Choroid plexus epithelial cell (primary cell): ENCODE results near the gene ZSCAN20.

Source experiments
- DNase-seq: peaks from one replicate; pipeline ENCODE4 v3.0.0-alpha.2; 2010; ENCODE audit warnings: low read depth
- H3K4me3 ChIP-seq: 2 replicates; pipeline ENCODE4 v1.5.1; 2011; ENCODE audit warnings: low read depth, mild to moderate bottlenecking, control low read depth, low read length, moderate library complexity
- TF ChIP-seq, protein P1 (sequence below): conservative IDR thresholded peaks from 2 replicates; pipeline ENCODE4 v1.5.1; 2011; ENCODE audit warnings: low read depth, mild to moderate bottlenecking, control low read depth, inconsistent platforms, low read length, moderate library complexity

ZSCAN20 gene

DNA sequence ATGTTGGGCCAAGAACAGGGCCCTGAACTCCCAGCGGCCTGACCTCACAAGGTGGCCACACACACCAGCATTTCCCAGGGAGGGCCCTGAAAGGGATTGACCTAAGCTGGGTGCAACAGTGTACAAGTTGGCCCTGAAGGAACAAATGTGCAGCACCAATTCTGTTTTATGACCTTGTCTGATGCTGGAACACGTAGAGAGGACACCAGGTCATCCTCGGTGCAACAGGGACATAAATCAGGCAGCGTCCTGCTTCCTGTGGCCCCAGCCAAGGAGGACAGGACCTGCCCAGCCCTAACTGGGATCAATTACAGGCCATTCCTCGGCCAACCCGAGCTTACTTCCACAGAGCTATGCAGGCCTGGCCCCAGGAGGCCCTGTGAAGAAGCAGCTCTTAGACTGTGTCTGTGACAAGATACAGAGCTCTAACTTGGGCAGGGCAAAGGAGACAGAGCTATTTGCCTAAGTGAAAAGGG is 28.7 kb upstream of the ZSCAN20 start:
- peak; percentile 39 for DNase-seq
- TF ChIP-seq, protein P1, sequence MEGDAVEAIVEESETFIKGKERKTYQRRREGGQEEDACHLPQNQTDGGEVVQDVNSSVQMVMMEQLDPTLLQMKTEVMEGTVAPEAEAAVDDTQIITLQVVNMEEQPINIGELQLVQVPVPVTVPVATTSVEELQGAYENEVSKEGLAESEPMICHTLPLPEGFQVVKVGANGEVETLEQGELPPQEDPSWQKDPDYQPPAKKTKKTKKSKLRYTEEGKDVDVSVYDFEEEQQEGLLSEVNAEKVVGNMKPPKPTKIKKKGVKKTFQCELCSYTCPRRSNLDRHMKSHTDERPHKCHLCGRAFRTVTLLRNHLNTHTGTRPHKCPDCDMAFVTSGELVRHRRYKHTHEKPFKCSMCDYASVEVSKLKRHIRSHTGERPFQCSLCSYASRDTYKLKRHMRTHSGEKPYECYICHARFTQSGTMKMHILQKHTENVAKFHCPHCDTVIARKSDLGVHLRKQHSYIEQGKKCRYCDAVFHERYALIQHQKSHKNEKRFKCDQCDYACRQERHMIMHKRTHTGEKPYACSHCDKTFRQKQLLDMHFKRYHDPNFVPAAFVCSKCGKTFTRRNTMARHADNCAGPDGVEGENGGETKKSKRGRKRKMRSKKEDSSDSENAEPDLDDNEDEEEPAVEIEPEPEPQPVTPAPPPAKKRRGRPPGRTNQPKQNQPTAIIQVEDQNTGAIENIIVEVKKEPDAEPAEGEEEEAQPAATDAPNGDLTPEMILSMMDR: no peak

DNA sequence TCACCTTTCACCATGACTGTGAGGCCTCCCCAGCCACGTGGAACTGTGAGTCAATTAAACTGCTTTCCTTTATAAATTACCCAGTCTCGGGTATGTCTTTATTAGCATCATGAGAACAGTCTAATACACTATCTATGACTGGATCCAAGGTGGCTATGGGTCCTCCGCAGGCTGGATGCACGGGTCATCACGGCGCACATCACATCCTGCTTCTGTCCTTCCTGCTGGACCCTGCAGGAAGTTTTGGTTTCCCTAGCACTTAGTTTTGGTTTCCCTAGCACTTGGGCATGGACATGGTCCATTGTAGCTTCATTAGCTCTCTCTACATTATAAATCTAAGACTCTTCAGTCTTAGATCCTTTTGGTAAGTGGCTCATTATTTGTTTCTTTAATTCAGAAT is 27.3 kb upstream of the ZSCAN20 start:
- TF ChIP-seq, protein P1: no peak
- no peak overlapping the region for H3K4me3 ChIP-seq
- no peak for DNase-seq

More for the DNA sequence above, 28.7 kb upstream of the ZSCAN20 start:
- H3K4me3 ChIP-seq: no peak overlapping the region

DNA sequence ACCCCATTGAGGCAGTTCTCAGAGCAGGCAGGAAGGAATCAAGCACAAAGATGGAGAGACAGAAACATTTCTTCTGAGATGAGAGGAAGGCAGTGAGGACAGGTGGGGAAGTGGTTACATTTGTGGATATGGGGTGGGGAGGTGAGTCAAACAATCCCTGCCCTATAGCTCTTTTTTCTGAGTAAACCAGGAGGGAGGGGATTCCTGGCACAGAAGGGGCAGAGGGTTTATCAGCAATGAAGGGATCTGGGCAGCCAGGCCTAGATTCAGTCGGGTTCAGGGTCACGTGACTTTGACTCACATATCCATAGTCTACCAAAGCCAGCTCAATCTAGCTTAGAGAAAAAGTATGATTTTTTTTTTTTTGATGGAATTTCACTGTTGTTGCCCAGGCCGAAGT is 25.9 kb upstream of the ZSCAN20 start:
- TF ChIP-seq, protein P1: no peak
- no peak for DNase-seq
- H3K4me3 ChIP-seq: no peak overlapping the region

DNA sequence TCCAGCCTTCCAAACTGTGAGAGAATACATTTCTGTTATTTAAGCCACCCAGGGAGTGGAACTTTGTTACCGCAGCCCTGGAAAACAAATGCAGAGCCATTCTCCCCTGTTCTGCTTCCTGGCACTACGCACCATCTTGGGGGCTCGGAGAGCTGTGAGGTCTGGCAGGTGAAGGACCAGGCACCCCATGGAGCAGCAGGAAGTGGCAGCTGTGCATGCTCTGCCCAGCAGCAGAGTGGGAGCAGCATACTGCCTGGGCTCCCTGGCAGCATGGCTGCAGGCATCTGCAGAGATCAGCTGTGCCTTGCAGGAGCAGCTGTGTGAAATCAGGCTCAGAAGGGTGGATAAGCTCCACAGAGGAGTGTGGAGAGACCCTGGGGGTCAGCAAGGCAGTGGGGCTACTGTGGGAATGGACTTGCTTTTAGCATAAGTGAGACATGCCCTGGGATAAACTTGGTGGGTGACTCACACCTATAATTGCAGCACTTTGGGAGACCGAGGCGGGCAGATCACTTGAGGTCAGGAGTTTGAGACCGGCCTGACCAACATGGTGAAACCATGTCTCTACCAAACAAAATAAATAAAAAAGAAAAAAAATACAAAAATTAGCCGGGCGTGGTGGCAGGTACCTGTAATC is 17.7 kb upstream of the ZSCAN20 start:
- TF ChIP-seq, protein P1: no peak
- H3K4me3 ChIP-seq: no peak overlapping the region
- DNase-seq: peak; percentile 70

DNA sequence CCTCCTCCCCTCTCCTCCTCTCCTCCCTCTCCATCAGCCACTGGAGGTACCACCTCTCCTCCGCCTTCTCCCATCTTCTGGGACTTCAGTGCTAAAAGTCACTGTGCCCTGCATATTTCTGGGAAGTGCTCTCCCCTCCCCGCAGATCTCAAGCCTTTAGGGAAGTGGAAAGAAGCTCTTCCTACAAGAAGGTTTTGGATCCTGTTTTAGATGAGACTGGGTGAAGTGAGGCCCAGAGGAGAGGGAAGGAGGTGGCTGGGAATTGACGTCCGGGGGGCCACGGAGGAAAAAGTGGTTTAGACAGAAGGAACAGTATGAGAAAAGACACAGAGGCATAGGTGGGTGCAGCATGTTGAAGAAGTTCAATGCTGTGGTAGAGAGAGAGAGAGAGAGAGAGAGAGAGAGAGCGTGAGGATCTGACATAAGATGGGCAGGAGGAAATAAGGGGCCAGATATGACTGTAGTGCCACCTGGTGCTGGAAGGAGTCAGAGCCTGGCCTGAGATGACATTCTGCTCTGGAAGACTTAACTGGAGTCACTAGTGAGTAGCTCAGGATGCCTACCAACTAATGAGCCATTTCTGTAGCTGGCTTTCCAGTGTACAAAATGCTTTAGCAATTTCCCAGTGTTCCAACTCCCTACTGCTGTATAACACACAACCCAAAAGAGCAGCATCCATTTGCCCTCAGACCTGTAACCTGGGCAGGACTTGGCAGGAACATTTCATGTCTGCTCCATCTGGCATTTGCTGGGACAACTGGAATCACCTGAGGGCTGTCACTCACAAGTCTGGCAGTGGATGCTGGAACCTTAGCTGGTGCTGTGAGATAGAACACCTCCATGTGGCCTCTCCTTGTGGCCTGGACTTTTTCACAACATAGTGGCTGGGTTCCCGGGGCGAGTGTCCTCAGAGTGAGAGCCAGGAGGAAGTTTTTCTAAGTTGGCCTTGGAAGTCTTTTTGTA is 16.6 kb upstream of the ZSCAN20 start:
- peak; percentile 96 for DNase-seq
- TF ChIP-seq, protein P1: peak; percentile 85
- H3K4me3 ChIP-seq: no peak overlapping the region

DNA sequence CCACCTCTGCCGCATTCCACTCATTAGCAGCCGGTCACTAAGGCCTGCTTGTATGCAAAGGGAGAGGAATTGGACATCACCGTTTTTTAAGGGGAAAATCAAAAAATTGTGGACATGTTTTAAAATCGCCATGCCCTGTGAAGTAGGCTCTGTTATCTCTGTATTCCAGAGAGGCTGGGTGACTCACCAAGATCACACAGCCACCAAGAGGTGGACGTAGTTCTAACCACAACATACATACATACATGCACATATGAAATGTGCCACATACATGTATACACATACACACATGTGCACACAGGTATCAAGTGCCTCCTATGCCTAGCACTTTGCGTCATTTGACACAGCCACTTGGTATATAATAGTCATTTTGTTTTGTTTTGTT is 16.0 kb upstream of the ZSCAN20 start:
- no peak overlapping the region for H3K4me3 ChIP-seq
- TF ChIP-seq, protein P1: no peak

DNA sequence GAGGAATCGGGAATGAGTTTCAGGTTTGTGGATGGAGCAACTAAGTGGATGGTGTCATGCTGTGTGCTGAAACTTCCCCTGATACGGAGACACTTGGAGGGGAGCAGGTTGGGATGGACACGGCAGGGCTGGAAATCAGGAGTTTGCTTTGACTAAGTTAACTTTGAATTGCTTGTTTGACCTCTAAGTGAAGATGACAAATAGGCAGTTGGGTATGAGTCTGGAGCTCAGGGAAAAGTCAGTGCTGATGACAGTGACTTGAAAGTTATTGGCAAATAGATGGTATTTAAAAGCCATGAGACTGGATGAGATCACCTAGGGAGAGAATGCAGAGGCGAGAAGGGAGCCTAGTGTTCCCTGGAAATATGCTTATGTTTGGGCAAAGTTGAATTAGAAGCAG is 12.8 kb upstream of the ZSCAN20 start:
- TF ChIP-seq, protein P1: no peak
- H3K4me3 ChIP-seq: no peak overlapping the region
- peak; percentile 68 for DNase-seq

More for the DNA sequence above, 16.0 kb upstream of the ZSCAN20 start:
- no peak for DNase-seq
